HepG2 (cell line): ENCODE data around the gene PARS2. TPM values are rescaled to one million over a fixed set of nuclear protein-coding genes. Genes with fewer than 3 reads are reported as not detected.

ENCODE experiments used
- GTF2F1 ChIP-seq: fragments of 150-350 bp; IDR thresholded peaks from 2 replicates; pipeline ENCODE4 v1.6.1; 2014; ENCODE audit warnings: low read length
- HOXA7 ChIP-seq: sonication (generic); formaldehyde crosslinking; IDR thresholded peaks from 2 replicates; pipeline ENCODE4 v1.8.1; 2022; ENCODE audit warnings: mild to moderate bottlenecking, missing genetic modification reagents, moderate library complexity
- IKZF5 ChIP-seq: IDR thresholded peaks from 2 replicates; pipeline ENCODE4 v1.6.1; 2018; ENCODE audit warnings: missing genetic modification reagents, mild to moderate bottlenecking, missing compliant biosample characterization
- MTF2 ChIP-seq: sonication (generic); formaldehyde crosslinking; IDR thresholded peaks from 2 replicates; pipeline ENCODE4 v1.5.0; 2020; ENCODE audit warnings: missing genetic modification reagents, borderline replicate concordance
- ZNF331 ChIP-seq: sonication (generic); formaldehyde crosslinking; IDR thresholded peaks from 2 replicates; pipeline ENCODE4 v1.4.0; 2020; ENCODE audit warnings: missing genetic modification reagents
- ZNF660 ChIP-seq: sonication (generic); formaldehyde crosslinking; IDR thresholded peaks from 2 replicates; pipeline ENCODE4 v1.5.1; 2020; ENCODE audit warnings: mild to moderate bottlenecking, low read depth, missing genetic modification reagents, borderline replicate concordance
- ZNF670 ChIP-seq: sonication (generic); formaldehyde crosslinking; IDR thresholded peaks from 2 replicates; pipeline ENCODE4 v1.8.0; 2022; ENCODE audit warnings: mild to moderate bottlenecking, missing genetic modification reagents, borderline replicate concordance
- polyA plus RNA-seq, 8 experiments: library from polyadenylated mRNA; depleted of rRNA in 3 of 8; stranded (reverse) in 7 of 8; unstranded in 1 of 8; fragments of >200 nt; fragmentation: Illumina TruSeq in 4 of 8; extraction: Trizol in 4 of 8; gene quantifications; 2 replicates each; pipeline versions ENCODE4 v1.2.1 to v1.2.3, GENCODE V29; 2011 to 2016; ENCODE audit warnings: low read depth in 4 of 8, missing spikeins in 1 of 8, mixed read lengths in 1 of 8; ENCODE audit not compliant: insufficient read depth in 1 of 8
- total RNA-seq, 5 experiments: library from RNA; depleted of rRNA; stranded (reverse); fragments of >200 nt; fragmentation: Illumina TruSeq; extraction: Trizol; gene quantifications; 2 replicates each; pipeline ENCODE4 v1.2.3, GENCODE V29; 2016; ENCODE audit warnings: low read depth in 1 of 5
- TF ChIP-seq, protein P1 (sequence below): sonication (generic); formaldehyde crosslinking; IDR thresholded peaks from 2 replicates; pipeline ENCODE4 v1.4.0; 2020; ENCODE audit warnings: mild to moderate bottlenecking, missing genetic modification reagents

The PARS2 gene
- total and polyA plus RNA-seq, 2 of the 13 experiments (the other 11 are each of a cell fraction or from before 2014, with no cell fraction given): 2.4 to 4.6 TPM

GRCh38 chr1:54807756-54808155, 43.4 kb upstream of the PARS2 start (continued):
- TF ChIP-seq, protein P1, sequence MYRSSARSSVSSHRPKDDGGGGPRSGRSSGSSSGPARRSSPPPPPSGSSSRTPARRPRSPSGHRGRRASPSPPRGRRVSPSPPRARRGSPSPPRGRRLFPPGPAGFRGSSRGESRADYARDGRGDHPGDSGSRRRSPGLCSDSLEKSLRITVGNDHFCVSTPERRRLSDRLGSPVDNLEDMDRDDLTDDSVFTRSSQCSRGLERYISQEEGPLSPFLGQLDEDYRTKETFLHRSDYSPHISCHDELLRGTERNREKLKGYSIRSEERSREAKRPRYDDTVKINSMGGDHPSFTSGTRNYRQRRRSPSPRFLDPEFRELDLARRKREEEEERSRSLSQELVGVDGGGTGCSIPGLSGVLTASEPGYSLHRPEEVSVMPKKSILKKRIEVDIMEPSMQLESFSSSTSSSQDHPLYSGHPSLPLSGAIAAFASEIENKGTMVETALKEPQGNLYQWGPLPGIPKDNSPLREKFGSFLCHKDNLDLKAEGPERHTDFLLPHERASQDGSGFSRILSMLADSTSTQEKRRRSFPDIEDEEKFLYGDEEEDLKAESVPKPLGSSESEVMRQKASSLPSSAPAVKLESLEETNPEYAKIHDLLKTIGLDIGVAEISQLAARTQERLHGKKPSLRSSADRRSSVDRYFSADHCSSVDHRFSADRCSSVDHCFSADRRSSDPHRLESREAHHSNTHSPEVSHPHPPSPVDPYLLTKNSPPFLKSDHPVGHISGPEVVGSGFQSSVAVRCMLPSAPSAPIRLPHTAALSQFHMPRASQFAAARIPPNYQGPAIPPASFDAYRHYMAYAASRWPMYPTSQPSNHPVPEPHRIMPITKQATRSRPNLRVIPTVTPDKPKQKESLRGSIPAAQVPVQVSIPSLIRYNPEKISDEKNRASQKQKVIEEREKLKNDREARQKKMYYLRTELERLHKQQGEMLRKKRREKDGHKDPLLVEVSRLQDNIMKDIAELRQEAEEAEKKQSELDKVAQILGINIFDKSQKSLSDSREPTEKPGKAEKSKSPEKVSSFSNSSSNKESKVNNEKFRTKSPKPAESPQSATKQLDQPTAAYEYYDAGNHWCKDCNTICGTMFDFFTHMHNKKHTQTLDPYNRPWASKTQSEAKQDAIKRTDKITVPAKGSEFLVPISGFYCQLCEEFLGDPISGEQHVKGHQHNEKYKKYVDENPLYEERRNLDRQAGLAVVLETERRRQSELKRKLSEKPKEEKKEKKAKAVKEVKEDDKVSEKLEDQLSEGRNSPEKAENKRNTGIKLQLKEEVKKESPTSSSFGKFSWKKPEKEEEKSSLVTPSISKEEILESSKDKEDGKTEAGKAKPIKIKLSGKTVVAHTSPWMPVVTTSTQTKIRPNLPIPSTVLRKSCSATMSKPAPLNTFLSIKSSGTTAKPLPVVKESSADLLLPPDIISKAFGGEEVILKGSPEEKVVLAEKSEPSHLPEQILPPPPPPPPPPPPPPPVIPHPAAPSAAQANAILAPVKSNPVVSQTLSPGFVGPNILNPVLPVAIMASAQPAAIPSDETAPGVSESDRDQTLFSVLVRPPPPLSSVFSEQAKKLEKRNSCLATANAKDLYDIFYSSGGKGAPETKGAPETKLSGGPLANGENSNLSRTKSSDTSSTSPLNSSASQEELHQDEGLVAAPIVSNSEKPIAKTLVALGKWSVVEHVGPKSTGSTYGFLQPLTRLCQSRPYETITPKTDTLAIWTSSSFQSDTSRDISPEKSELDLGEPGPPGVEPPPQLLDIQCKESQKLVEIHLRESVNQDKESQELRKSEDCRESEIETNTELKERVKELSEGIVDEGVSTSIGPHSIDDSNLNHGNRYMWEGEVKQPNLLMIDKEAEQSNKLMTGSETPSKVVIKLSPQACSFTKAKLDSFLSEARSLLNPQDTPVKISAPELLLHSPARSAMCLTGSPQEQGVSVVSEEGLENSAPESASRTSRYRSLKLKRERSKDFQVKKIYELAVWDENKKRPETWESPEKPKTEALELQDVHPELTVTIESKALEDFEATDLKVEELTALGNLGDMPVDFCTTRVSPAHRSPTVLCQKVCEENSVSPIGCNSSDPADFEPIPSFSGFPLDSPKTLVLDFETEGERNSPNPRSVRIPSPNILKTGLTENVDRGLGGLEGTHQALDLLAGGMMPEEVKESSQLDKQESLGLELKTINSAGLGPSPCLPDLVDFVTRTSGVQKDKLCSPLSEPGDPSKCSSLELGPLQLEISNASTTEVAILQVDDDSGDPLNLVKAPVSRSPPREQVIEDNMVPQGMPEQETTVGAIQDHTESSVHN (CRISPR knock-in tag): no peak
- no peak for TF ChIP-seq ZNF660 (CRISPR knock-in tag)
- no peak for TF ChIP-seq MTF2 (CRISPR knock-in tag)
- no peak for TF ChIP-seq GTF2F1
- no peak for TF ChIP-seq IKZF5 (CRISPR knock-in tag)
- no peak for TF ChIP-seq HOXA7 (CRISPR knock-in tag)
- no peak for TF ChIP-seq ZNF670
- TF ChIP-seq ZNF331: no peak
